Stimulated activated CD8-positive, alpha-beta memory T cell treated with anti-CD3 and anti-CD28 coated beads, Interleukin-2, amount 100 ng/mL, for 48 hours (primary cell): ENCODE data around the gene DPF1.
A peak's percentile ranks its signal among the peaks of the same experiment; 100 is the strongest.

ENCODE experiments used
- DNase-seq, 2 donors: peaks; one replicate each; pipeline ENCODE4 v3.0.0-alpha.2; 2020; ENCODE audit warnings: low read depth in 2 of 2

The DPF1 gene

GRCh38 chr19:38221421-38221820 is 2.6 kb downstream of the DPF1 start:
- no peak for DNase-seq

DNA sequence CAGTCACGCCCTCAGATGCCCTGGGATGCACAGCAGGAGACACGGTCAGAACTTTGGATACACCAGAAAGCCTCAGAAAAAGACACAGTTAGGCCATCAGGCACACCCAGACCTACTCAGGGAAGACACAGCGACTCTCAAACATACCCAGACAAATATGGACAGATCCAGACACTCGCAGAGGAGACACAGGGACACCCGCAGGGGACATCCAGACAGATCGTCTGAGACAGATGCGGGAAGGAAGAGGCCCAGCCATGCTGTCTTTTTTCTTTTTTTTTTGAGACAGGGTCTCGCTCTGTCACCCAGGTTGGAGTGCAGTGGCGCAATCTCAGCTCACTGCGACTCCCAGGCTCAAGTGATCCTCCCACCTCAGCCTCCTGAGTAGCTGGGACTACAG is 4.8 kb downstream of the DPF1 start:
- DNase-seq = no peak

- DNase-seq = no peak
These were observed 5.8 kb downstream of the DPF1 start for GRCh38 chr19:38218204-38218603.

GRCh38 chr19:38216785-38217641 is 7.0 kb downstream of the DPF1 start:
- DNase-seq = no peak

- DNase-seq = peak; percentile 71 to 72
These were observed 10.0 kb downstream of the DPF1 start for GRCh38 chr19:38213911-38214625.

DNA sequence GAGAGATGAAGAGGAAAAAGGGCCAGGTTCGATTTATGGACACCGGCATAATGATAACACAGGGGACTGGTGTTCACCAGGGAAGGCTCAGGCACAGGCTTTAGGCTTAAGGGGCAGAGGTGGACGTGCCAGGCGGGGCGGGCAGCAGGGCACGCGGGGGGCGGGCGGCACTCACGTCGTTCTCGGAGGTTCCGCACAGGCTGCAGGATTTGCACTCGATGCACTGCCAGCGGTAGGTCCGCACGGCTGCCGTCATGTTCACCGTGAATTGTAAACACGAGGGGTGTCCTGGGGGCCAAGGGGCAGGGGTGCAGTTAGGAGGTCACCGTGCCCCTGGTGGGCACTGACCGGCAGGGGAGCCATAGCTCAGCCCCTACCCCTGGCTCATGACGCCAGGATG is 10.6 kb downstream of the DPF1 start:
- DNase-seq = no peak

GRCh38 chr19:38211766-38212165 is 12.3 kb downstream of the DPF1 start:
- DNase-seq = no peak

- no peak for DNase-seq
These were observed 12.9 kb downstream of the DPF1 start for GRCh38 chr19:38211151-38211591.

- DNase-seq = no peak
These were observed 13.5 kb downstream of the DPF1 start for GRCh38 chr19:38210458-38210987.

DNA sequence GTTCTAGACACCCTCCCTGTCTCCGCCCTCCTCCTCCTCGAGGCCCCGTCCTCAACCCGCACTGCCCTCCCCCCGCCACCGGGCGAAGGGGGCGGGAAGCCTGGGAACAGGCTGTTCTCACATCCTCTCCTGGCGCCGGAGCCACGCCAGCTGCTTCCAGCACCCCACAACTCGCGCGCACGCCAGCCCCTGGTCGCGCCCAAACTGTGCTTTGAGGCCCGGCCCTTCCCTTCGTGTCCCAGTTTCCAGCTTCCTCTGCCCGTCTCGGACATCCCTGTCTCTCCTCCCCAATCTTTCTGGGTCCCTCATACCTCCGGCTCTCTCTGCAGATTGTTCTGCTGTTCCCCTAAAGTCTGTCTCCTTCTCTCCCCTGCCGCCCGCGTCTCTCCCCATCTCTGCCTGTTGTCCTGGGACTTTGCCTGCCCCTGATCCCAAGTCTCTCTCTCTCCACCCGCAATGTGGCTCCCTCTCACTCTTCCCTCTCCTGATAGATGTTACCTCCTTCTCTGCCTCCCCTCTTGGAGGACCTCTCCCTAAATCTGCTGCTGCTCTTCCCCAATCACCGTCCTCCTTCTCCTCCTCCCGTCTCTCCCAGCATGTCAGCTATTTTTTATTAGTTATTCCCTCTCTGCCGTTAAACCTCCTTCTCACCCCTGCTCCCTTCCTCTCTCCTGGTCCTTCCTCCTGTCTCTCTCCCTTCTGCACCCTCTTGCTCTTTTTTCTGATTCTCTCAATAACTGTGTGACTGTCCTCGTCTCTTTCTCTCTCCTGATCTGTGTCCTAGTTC is 14.2 kb downstream of the DPF1 start:
- DNase-seq = no peak

DNA sequence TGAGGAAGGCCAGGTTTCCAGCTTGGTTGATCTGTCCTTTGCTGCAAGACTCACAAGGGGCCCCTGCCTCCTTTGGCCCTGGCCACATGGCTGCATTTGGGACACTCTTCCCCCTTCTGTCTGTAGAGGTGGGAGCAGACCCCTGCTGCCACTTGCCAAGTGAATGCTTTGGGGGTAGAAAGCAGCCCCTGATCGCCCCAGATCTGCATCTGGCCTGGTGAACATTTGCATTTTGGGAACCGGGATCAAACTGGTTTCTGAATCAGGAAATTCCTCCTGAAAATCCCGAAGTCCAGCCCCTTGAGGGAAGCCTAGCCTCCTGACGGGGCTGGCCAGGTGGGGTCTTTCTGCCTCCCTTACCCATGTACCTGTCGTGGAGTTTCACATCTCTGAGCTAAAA is 14.9 kb downstream of the DPF1 start:
- no peak for DNase-seq

GRCh38 chr19:38208571-38208970 is 15.5 kb downstream of the DPF1 start:
- DNase-seq = no peak

DNA sequence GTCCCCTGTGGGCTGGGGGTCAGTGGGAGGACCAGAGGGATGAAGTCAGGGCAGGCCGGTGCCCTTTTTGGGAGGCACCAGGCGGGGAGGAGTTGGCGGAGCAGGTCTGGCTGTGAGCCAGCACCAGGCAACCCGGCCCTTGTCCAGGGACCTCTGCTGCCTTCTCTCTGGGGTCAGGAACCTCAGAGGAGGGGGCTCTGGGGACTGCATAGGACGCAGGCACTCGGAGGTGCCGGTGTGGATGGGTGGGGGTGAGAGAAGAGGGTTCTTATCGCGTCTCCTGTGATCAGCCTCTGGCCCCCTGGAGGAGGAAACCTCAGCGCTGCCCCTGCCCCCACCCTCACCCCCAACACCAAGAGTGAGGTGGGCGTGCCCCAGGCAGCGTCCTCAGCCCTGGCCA is 16.5 kb downstream of the DPF1 start:
- no peak for DNase-seq

GRCh38 chr19:38206928-38207327 is 17.1 kb downstream of the DPF1 start:
- DNase-seq = no peak

DNA sequence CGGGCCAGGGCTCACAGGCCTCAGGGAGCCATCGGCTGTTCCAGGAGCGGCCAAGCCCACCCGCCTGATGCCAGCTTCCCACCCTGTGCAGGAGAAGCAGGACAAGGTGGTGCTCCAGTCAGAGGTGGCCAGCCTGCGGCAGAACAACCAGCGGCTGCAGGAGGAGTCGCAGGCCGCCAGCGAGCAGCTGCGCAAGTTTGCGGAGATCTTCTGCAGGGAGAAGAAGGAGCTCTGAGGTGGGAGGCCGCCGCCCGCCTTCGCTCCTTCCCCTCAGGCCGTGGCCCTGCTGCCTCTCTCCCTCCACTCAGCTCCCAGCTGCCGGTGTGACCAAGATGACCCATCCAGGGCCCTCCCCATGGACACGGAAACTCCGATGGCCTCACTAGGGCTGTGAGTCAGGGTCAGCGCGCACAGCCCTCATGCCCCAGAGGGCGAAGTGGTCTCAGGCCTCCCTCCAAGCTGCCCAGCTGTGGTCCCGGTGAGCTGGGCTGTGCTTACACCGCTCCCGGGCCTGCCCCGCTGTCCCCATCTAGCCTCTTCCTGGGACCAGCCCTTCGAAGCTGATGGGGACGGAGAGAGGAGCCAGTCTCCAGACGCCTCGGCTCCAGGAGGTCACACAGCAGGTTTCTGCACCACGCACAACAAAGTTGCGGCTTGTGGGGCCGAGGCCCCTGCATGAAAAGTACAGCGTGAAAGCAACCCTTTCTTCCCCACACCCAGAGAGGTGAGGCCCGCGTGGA is 17.8 kb downstream of the DPF1 start:
- no peak for DNase-seq

DNA sequence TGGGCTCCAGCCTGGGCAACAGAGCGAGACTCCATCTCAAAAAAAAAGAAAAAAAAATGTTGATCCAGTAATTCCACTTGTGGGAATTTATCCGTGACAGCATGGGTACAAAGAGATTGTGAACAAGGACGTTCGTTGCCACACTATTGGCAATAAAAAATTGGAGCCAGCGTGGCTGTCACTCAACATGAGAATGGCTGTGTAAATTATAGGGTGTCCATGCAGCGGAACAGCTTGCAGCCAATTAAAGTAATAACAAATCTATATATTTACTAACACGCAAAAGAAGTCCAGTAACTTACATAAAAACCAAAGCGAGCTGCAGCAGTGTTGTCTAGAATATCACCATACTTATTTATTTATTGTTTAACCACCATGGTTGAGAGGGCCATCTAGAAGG is 19.3 kb downstream of the DPF1 start:
- DNase-seq = no peak

DNA sequence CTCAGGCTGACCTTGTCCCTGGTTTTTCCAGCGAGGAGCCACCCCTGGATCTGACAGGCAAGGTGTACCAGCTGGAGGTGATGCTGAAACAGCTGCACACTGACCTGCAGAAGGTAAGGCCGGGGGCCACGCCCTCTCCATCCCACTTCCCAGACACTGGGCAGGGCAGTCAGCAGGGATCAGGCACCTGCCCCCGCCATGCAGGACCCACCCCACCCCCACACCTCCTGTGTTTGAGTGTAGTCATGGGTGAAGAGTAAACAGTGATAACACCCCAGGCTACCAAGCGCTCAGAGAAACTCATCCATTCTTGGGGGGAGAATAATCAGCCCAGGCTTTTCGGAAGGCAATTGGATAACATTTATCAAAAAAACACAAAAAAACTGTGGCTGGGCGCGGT is 19.9 kb downstream of the DPF1 start:
- DNase-seq = no peak

GRCh38 chr19:38203197-38203596 is 20.8 kb downstream of the DPF1 start:
- DNase-seq = no peak

DNA sequence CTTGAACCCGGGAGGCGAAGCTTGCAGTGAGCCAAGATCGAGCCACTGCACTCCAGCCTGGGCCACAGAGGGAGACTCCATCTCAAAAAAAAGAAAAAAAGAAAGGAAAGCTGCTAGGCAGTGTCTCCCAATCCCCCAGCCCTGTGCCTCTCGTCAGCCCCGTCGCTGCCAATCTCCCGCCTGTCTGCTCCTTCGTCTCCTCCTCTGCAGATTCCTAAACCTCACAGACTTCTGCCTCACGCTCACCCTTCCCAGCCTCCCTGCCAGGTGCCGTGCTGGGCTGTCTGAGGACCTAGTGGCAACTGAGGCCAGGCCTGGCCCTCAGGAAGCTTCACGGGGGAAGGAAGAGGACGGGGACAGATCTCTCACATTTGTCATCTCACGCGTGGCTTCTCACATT is 21.5 kb downstream of the DPF1 start:
- no peak for DNase-seq

DNA sequence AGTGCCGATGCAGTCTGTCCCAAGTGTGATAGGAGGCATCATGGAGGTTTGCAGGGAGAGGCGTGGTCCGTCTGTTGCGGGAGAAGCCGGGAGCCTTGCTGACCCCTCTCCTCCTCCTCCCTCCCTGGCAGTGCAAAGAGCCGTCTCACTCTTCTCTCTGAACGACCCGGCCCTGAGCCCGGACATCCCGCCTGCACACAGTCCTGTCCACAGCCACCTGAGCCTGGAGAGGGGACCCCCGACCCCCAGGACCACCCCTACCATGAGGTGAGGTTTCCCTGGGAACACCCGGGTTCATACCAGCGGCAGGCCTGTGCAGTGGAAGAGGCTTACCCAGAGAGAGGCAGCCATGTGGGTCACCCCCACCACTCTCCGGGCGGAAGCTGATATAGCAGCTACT is 22.3 kb downstream of the DPF1 start:
- no peak for DNase-seq

DNA sequence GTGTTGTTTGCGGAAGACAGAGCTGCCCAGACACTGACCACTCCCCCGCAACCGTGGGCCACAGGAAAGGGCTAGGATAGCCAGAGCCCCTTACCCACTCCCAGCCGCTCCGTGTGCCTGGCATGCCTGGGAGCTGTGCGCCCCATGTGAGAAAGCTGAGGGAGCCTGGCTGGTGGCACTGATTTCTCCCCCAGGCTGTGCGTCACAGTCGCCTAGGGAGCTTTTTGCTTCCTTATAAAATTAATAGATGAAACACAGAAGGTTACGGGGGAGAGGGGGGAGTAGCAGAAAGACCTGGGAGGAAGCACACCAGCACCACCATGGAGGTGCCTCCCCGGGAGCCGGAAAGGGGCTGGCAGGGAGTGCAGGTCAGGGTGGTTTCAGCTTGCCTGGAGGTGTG is 24.7 kb downstream of the DPF1 start:
- DNase-seq = no peak
